HG03280 (cell line): ENCODE measurements around the gene TFAP2A.

Experiments used
- ATAC-seq: cut with Tn5 transposase; IDR thresholded peaks from one replicate; pipeline ENCODE4 v1.9.1; 2021; ENCODE audit warnings: mild to moderate bottlenecking, moderate library complexity; ENCODE audit not compliant: unreplicated experiment

Gene TFAP2A

GRCh38 chr6:10401632-10402223, 13.1 kb downstream of the TFAP2A start:
- no peak for ATAC-seq

DNA sequence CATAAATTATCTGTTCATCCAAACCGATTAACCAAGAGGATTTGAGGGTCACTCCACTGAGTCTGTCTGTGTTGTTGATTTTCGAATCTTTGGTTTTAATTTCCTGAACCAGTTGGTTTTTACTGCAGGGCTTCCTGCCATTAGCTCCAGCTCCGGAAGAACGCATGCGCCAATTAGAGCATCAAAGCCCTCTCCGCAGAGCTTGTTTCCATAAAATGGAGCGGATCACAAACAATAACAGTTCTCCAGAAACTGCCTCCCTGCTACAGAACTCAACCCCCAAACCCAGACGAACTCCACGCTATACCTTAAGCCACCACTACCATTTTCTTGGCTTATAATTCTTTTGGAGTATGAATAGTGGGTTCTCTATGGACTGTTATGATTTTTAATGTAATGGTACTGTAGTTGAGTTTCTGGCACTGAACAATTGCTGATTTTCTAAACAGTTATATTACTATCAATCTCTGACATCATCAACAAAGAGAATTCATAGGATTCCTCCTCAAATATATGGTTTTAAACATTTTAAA, 13.8 kb downstream of the TFAP2A start:
- ATAC-seq, result no peak

GRCh38 chr6:10400330-10400729, 14.5 kb downstream of the TFAP2A start:
- no peak for ATAC-seq

DNA sequence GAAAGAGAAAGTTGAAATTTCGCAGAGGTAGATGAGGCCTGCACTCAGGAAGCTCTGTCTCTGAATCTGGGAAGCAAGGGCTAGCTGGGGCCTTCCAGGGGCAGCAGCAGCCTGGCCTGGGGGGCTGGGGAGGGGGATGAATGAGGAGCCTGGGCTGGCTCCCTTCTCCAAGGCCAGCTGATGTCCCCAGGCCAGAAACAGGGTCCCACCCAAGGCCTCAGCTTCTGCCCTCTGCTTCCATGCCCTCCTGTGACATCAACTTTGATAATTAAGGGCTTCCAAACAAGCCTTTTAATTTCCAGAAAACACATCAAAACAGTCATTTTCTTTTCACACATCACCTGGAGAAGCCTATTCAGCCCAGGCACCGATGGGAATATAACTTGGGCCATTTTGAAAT, 15.4 kb downstream of the TFAP2A start:
- ATAC-seq, result no peak

DNA sequence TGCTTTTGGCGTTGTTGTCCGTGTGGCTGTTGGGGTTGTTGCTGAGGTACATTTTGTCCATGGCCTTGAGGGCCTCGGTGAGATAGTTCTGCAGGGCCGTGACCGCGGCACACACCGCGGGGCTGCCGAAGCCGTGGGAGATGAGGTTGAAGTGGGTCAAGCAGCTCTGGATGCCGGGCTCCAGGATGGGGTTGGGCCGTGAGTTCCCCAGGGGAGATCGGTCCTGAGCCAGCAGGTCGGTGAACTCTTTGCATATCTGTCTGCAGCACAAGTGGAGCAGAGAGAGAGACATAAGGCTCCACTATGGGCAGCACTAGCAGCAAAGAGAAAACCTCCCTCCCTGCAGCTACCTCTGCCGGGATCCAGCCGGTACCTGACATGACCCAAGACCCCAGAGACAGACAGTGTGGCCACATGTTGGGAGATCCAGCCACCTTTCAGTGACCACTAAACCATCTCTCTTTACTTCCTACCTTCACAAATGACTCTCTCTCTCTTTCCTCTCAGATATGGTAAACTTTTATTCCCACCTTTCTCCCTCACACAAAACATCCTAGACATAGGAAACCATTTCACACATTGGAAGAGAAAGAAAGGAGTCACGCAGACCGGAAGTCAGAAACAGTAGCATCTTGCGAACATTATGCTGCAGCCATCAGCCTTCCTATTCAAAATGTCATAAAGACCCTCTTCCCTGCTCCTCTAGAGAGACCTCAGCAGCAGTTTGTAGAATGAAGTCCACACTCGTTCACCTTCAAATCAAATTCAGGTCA, 16.2 kb downstream of the TFAP2A start:
- no peak for ATAC-seq

- ATAC-seq, result no peak
These were observed 17.0 kb downstream of the TFAP2A start for GRCh38 chr6:10397756-10398445.

- ATAC-seq, result no peak
These were observed 18.1 kb downstream of the TFAP2A start for GRCh38 chr6:10396785-10397184.

DNA sequence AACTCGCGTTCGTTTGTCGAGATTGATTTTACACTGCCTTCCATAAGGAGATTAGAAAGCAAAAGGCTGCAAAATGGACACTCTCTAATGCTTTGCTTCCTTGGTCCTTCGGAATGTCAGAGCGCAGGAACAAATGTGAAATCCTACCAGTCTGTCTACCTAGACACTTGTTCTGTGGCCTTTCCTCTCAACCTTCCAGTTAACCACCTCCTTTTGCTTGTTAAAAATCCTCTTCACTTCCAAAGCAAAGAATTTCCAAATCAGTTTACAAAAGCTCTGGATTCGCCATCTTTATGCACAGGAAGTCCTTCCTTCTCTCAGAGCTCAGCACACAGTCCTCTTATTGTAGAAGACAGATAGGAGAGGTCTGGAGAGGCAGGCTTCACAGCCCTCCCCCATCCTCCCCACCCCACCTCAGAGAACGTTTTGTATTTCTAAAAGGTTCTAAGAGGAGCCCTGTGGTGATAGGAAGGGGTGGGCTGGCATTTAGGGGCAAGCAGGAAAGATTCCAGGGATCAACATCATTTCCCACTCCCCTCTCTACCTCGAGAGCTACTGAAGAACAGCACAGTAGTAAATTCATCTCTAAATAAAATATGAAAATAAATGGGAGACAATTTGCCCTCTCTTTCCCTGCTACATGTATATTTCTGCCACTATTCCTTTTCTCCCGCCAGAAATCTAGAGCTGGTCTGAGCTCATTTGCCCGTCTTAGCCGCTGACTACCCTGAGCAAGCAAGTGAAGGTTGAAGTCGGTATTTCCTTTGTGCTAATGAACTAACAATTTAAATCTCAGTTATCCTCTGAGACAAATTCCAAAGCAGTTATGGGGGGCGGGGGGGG, 18.9 kb downstream of the TFAP2A start:
- no peak for ATAC-seq

DNA sequence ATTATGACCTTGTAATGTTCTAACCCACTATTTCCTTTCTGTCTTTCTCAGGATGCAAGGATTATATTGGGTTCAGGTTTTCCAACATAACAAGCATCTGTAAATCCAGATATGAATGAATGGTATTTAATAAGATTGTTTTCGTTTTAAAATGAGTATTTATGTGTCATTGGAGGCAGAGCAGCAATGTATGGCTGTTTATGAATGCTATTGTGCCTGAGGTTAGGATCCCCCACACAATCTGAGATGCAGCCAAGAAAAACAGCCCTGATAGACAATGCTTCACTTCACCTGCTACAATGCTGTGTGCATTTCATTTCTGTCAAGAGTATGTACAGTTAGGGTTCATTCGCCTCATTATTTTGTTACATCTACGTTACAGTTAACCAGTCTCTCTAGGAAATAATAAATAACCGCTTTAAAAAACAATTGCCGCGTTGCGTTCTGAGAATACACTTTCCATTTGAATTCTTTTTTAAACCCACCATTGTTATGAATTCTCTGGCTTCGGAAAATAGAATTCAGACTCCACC, 19.6 kb downstream of the TFAP2A start:
- ATAC-seq, result no peak

GRCh38 chr6:10393544-10394225, 21.2 kb downstream of the TFAP2A start:
- ATAC-seq, result no peak

- no peak for ATAC-seq
These were observed 23.1 kb downstream of the TFAP2A start for GRCh38 chr6:10391799-10392198.

DNA sequence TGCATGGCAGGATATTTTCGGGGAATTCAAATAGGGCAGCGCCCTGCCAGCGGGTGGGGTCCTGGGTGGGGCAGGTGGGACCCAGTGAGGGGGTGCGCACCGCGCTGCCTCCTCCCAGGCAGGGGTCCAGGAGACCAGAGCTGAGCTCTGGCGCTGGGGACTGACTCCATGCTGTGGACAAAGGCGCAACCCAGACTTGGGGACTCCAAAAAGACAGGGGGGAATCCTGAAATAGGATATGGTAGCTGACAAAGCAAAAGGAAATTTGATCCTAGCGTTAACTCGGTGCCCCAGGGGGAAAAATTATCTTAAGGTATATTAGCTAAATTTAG, 23.6 kb downstream of the TFAP2A start:
- no peak for ATAC-seq

DNA sequence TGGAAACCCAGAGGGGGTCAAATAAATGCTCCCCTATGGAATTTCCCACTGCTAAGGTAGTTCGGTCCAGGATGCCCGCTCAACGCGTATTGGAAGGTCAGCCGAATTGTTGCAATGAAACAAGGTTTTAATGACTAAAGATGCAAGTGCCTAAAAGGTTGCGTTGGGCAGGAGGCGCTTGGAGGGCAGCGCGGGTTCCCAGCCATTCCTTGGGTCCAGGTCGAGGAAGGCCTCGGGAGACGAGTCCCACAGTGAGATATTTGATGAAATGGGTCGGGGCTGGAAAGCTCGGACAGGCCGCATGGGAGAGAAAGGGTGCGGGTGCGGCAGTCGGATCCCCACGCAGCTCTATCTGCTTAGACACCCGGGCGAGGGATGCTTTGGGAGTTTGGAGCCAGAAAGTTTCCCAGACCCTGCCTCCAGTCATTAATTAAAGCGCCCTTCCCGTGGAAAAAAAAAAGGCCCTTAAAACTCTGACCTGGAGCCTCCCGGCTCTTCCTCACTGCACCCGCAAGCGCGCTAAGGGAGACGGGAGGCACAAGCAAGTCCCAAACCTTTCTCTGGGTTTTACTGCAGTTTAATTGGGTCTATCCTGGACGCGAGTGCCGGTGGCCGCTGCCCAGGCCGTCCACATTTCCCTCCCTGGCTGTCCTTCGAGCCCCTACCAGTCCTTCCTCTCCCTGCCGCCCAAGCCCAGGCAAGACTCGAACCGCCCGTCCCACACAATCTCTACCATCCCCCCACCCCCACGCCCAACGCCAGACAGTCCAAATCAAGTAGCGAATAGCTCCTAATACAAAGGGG, 24.2 kb downstream of the TFAP2A start:
- no peak for ATAC-seq

GRCh38 chr6:10389739-10390494, 25.0 kb downstream of the TFAP2A start:
- ATAC-seq, result no peak

GRCh38 chr6:10386756-10387654, 27.9 kb downstream of the TFAP2A start:
- ATAC-seq, result no peak

GRCh38 chr6:10386220-10386619, 28.7 kb downstream of the TFAP2A start:
- ATAC-seq, result no peak

- ATAC-seq, result no peak
These were observed 29.2 kb downstream of the TFAP2A start for GRCh38 chr6:10385524-10386132.
